OCI-LY3 (cell line): Measurements from ENCODE around the gene JADE2.
"Not testable (repeated sequence)": the region's sequence is repeated elsewhere in the genome, so short reads cannot be mapped to it uniquely, and the experiment has no call there.

ENCODE experiments used
- EZH2phosphoT487 ChIP-seq: fragments of 200-600 bp; shearing (Covaris generic); IDR thresholded peaks from 2 replicates; pipeline ENCODE4 v1.6.1; 2018; ENCODE audit warnings: antibody characterized with exemption, mixed run types, low read depth
- TF ChIP-seq, protein P1 (sequence below): fragments of 200-600, 300-600 bp; sonication (generic); IDR thresholded peaks from 2 replicates; pipeline ENCODE4 v1.5.1; 2014; ENCODE audit warnings: antibody characterized with exemption, low read length, low read depth

DNA sequence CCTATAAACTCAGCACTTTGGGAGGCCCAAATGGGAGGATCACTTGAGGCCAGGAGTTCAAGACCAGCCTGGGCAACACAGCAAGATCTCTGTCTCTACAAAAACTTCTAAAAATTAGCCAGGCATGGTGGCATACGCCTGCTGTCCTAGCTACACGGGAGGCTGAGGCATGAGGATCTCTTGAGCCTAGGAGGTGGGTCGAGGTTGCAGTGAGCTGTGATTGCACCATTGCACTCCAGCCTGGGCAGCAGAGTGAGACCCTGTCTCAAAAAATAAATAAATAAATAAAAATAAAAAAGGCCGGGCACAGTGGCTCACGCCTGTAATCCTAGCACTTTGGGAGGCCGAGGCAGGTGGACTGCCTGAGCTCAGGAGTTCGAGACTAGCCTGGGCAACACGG lies 8.5 kb upstream of the JADE2 start:
- TF ChIP-seq, protein P1, sequence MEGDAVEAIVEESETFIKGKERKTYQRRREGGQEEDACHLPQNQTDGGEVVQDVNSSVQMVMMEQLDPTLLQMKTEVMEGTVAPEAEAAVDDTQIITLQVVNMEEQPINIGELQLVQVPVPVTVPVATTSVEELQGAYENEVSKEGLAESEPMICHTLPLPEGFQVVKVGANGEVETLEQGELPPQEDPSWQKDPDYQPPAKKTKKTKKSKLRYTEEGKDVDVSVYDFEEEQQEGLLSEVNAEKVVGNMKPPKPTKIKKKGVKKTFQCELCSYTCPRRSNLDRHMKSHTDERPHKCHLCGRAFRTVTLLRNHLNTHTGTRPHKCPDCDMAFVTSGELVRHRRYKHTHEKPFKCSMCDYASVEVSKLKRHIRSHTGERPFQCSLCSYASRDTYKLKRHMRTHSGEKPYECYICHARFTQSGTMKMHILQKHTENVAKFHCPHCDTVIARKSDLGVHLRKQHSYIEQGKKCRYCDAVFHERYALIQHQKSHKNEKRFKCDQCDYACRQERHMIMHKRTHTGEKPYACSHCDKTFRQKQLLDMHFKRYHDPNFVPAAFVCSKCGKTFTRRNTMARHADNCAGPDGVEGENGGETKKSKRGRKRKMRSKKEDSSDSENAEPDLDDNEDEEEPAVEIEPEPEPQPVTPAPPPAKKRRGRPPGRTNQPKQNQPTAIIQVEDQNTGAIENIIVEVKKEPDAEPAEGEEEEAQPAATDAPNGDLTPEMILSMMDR = not testable (repeated sequence)
- not testable (repeated sequence) for TF ChIP-seq EZH2phosphoT487
